ENCODE measurements around the gene NEK11. TPM values are rescaled to one million over a fixed set of nuclear protein-coding genes. Genes with fewer than 3 reads are reported as not detected.
A peak's percentile ranks its signal among the peaks of the same experiment; 100 is the strongest.

NEK11 gene
- 2.3 TPM for polyA plus RNA-seq (2012; ENCODE audit: insufficient read depth, insufficient read length)

- DNase-seq (ENCODE audit: low read depth, low spot score) = peak; percentile 71
- peak within 1 kb of the TSS; percentile 86 for H3K4me3 ChIP-seq (ENCODE audit: low read length)
Measured at GRCh38 chr3:131026321-131027151, at the start of gene NEK11, which contains the start of gene ASTE1. TSS of gene NEK11 (plus strand) at chr3:131026877. CDS start at chr3:131029709, 2,832 bp downstream. TSS of gene ASTE1 (minus strand) at chr3:131026825. CDS start at chr3:131025306, 1,519 bp downstream.

GRCh38 chr3:130979117-130979516 is 47.6 kb upstream of the NEK11 start:
- H3K4me3 ChIP-seq (ENCODE audit: low read length) = no peak overlapping the region
- DNase-seq (ENCODE audit: low read depth, low spot score) = no peak

GRCh38 chr3:130981469-130981868 is 45.2 kb upstream of the NEK11 start:
- no peak overlapping the region for H3K4me3 ChIP-seq (ENCODE audit: low read length)
- DNase-seq (ENCODE audit: low read depth, low spot score) = no peak

GRCh38 chr3:130990282-130990681 is 36.4 kb upstream of the NEK11 start:
- DNase-seq (ENCODE audit: low read depth, low spot score) = no peak
- H3K4me3 ChIP-seq (ENCODE audit: low read length) = no peak overlapping the region

GRCh38 chr3:130991126-130991525 is 35.6 kb upstream of the NEK11 start:
- DNase-seq (ENCODE audit: low read depth, low spot score) = no peak

GRCh38 chr3:130992344-130992743 is 34.3 kb upstream of the NEK11 start:
- H3K4me3 ChIP-seq (ENCODE audit: low read length) = no peak overlapping the region
- DNase-seq (ENCODE audit: low read depth, low spot score) = no peak

More at GRCh38 chr3:130991126-130991525, 35.6 kb upstream of the NEK11 start:
- no peak overlapping the region for H3K4me3 ChIP-seq (ENCODE audit: low read length)

- no peak overlapping the region for H3K4me3 ChIP-seq (ENCODE audit: low read length)
- no peak for DNase-seq (ENCODE audit: low read depth, low spot score)
Measured at GRCh38 chr3:130997289-130997688, 29.4 kb upstream of the NEK11 start.

- no peak overlapping the region for H3K4me3 ChIP-seq (ENCODE audit: low read length)
- DNase-seq (ENCODE audit: low read depth, low spot score) = no peak
Measured at GRCh38 chr3:131001071-131001470, 25.6 kb upstream of the NEK11 start.

GRCh38 chr3:131004603-131005002 is 22.1 kb upstream of the NEK11 start:
- DNase-seq (ENCODE audit: low read depth, low spot score) = no peak
- no peak overlapping the region for H3K4me3 ChIP-seq (ENCODE audit: low read length)

- no peak for DNase-seq (ENCODE audit: low read depth, low spot score)
- no peak overlapping the region for H3K4me3 ChIP-seq (ENCODE audit: low read length)
Measured at GRCh38 chr3:131007256-131007655, 19.4 kb upstream of the NEK11 start.

- DNase-seq (ENCODE audit: low read depth, low spot score) = no peak
- no peak overlapping the region for H3K4me3 ChIP-seq (ENCODE audit: low read length)
Measured at GRCh38 chr3:131007782-131008181, 18.9 kb upstream of the NEK11 start.

GRCh38 chr3:131008326-131008725 is 18.4 kb upstream of the NEK11 start:
- no peak overlapping the region for H3K4me3 ChIP-seq (ENCODE audit: low read length)
- DNase-seq (ENCODE audit: low read depth, low spot score) = no peak

- DNase-seq (ENCODE audit: low read depth, low spot score) = no peak
- no peak overlapping the region for H3K4me3 ChIP-seq (ENCODE audit: low read length)
Measured at GRCh38 chr3:131009698-131010097, 17.0 kb upstream of the NEK11 start.

GRCh38 chr3:131018970-131019369 is 7.7 kb upstream of the NEK11 start:
- no peak for DNase-seq (ENCODE audit: low read depth, low spot score)
- no peak overlapping the region for H3K4me3 ChIP-seq (ENCODE audit: low read length)

GRCh38 chr3:131020122-131020693 is 6.5 kb upstream of the NEK11 start:
- H3K4me3 ChIP-seq (ENCODE audit: low read length) = no peak overlapping the region
- DNase-seq (ENCODE audit: low read depth, low spot score) = no peak

- peak overlapping the region; percentile 86 for H3K4me3 ChIP-seq (ENCODE audit: low read length)
- DNase-seq (ENCODE audit: low read depth, low spot score) = no peak
Measured at GRCh38 chr3:131025539-131025938, 1.1 kb upstream of the NEK11 start.

- H3K4me3 ChIP-seq (ENCODE audit: low read length) = no peak overlapping the region
- no peak for DNase-seq (ENCODE audit: low read depth, low spot score)
Measured at GRCh38 chr3:131028844-131029243, 2.2 kb downstream of the NEK11 start.

- no peak for DNase-seq (ENCODE audit: low read depth, low spot score)
- H3K4me3 ChIP-seq (ENCODE audit: low read length) = no peak overlapping the region
Measured at GRCh38 chr3:131031660-131032059, 5.0 kb downstream of the NEK11 start.

GRCh38 chr3:131033480-131034080 is 6.9 kb downstream of the NEK11 start:
- peak; percentile 67 for DNase-seq (ENCODE audit: low read depth, low spot score)
- no peak overlapping the region for H3K4me3 ChIP-seq (ENCODE audit: low read length)

GRCh38 chr3:131036200-131036816 is 9.6 kb downstream of the NEK11 start:
- no peak overlapping the region for H3K4me3 ChIP-seq (ENCODE audit: low read length)
- DNase-seq (ENCODE audit: low read depth, low spot score) = no peak
